Measurements from ENCODE around the gene TMEM117. TPM values are rescaled to one million over a fixed set of nuclear protein-coding genes. Genes with fewer than 3 reads are reported as not detected.

Gene TMEM117
- total RNA-seq, 2 experiments from 2014 or later = 0.50 to 0.63 TPM

GRCh38 chr12:44380861-44381260, 545.0 kb downstream of the TMEM117 start:
- ATAC-seq = no peak
- Mint-ChIP-seq H3K4me3 (no peak overlapping the region), H3K9me3 (ENCODE audit: low read depth) (no peaks in the 10 kb centered on the region), H3K4me1 (no peaks in the 10 kb centered on the region), H3K27ac (no peak overlapping the region), H3K27me3 (no peaks in the 10 kb centered on the region), H3K36me3 (no peaks in the 10 kb centered on the region)
- CTCF ChIA-PET = no interaction called here
- no peak for DNase-seq

GRCh38 chr12:44381341-44381740, 545.5 kb downstream of the TMEM117 start:
- ATAC-seq (no peak), DNase-seq (no peak)
- H3K27me3 Mint-ChIP-seq = no peaks in the 10 kb centered on the region
- no peaks in the 10 kb centered on the region for H3K9me3 Mint-ChIP-seq (ENCODE audit: low read depth)
- H3K36me3 Mint-ChIP-seq = no peaks in the 10 kb centered on the region
- H3K4me3 Mint-ChIP-seq = no peak overlapping the region
- H3K27ac Mint-ChIP-seq = no peak overlapping the region
- CTCF ChIA-PET = no interaction called here
- H3K4me1 Mint-ChIP-seq = no peaks in the 10 kb centered on the region

GRCh38 chr12:44384136-44384535, 548.3 kb downstream of the TMEM117 start:
- Mint-ChIP-seq H3K27ac (no peak overlapping the region), H3K4me3 (no peak overlapping the region), H3K4me1 (no peaks in the 10 kb centered on the region), H3K27me3 (no peaks in the 10 kb centered on the region), H3K9me3 (ENCODE audit: low read depth) (no peaks in the 10 kb centered on the region), H3K36me3 (no peaks in the 10 kb centered on the region)
- DNase-seq (no peak), ATAC-seq (no peak)
- CTCF ChIA-PET = no interaction called here

GRCh38 chr12:44385964-44386363, 550.1 kb downstream of the TMEM117 start:
- CTCF ChIA-PET = no interaction called here
- ATAC-seq (no peak), DNase-seq (no peak)
- H3K9me3 Mint-ChIP-seq (ENCODE audit: low read depth) = no peaks in the 10 kb centered on the region
- no peaks in the 10 kb centered on the region for H3K4me1 Mint-ChIP-seq
- no peak overlapping the region for H3K27ac Mint-ChIP-seq
- H3K27me3 Mint-ChIP-seq = no peaks in the 10 kb centered on the region
- H3K4me3 Mint-ChIP-seq = no peak overlapping the region
- H3K36me3 Mint-ChIP-seq = no peaks in the 10 kb centered on the region

GRCh38 chr12:44387581-44387980, 551.7 kb downstream of the TMEM117 start:
- Mint-ChIP-seq H3K4me1 (no peaks in the 10 kb centered on the region), H3K36me3 (no peaks in the 10 kb centered on the region), H3K9me3 (ENCODE audit: low read depth) (no peaks in the 10 kb centered on the region), H3K4me3 (no peak overlapping the region), H3K27me3 (no peaks in the 10 kb centered on the region), H3K27ac (no peak overlapping the region)
- CTCF ChIA-PET = no interaction called here
- no peak for DNase-seq
- ATAC-seq = no peak

- Mint-ChIP-seq H3K9me3 (ENCODE audit: low read depth) (no peaks in the 10 kb centered on the region), H3K4me3 (no peak overlapping the region), H3K36me3 (no peaks in the 10 kb centered on the region), H3K27ac (no peak overlapping the region), H3K27me3 (no peaks in the 10 kb centered on the region), H3K4me1 (no peaks in the 10 kb centered on the region)
- ATAC-seq (no peak), DNase-seq (no peak)
- CTCF ChIA-PET = no interaction called here
These were observed 553.2 kb downstream of the TMEM117 start for GRCh38 chr12:44389038-44389437.

GRCh38 chr12:44389896-44390295, 554.0 kb downstream of the TMEM117 start:
- H3K27me3 Mint-ChIP-seq = no peaks in the 10 kb centered on the region
- CTCF ChIA-PET = no interaction called here
- H3K36me3 Mint-ChIP-seq = no peaks in the 10 kb centered on the region
- ATAC-seq (no peak), DNase-seq (no peak)
- H3K4me1 Mint-ChIP-seq = no peaks in the 10 kb centered on the region
- no peak overlapping the region for H3K27ac Mint-ChIP-seq
- H3K9me3 Mint-ChIP-seq (ENCODE audit: low read depth) = no peaks in the 10 kb centered on the region
- no peak overlapping the region for H3K4me3 Mint-ChIP-seq

GRCh38 chr12:44397631-44398030, 561.8 kb downstream of the TMEM117 start:
- no peak for ATAC-seq
- no peaks in the 10 kb centered on the region for H3K36me3 Mint-ChIP-seq
- H3K4me1 Mint-ChIP-seq = no peaks in the 10 kb centered on the region
- H3K27me3 Mint-ChIP-seq = no peaks in the 10 kb centered on the region
- H3K27ac Mint-ChIP-seq = no peak overlapping the region
- H3K9me3 Mint-ChIP-seq (ENCODE audit: low read depth) = no peaks in the 10 kb centered on the region
- DNase-seq = no peak
- CTCF ChIA-PET = no interaction called here
- no peak overlapping the region for H3K4me3 Mint-ChIP-seq

GRCh38 chr12:44403185-44403584, 567.3 kb downstream of the TMEM117 start:
- CTCF ChIA-PET = no interaction called here

GRCh38 chr12:44405297-44405696, 569.4 kb downstream of the TMEM117 start:
- Mint-ChIP-seq H3K9me3 (ENCODE audit: low read depth) (no peaks in the 10 kb centered on the region), H3K36me3 (no peaks in the 10 kb centered on the region), H3K27ac (no peak overlapping the region), H3K27me3 (peaks cover 12% of the 10 kb centered on the region), H3K4me1 (no peaks in the 10 kb centered on the region), H3K4me3 (no peak overlapping the region)
- CTCF ChIA-PET = interaction anchor here (0.5 kb wide), 1 partner anchor 1037 kb away, joined by 4 read pairs; no protein-coding TSS in a partner anchor
- DNase-seq (no peak), ATAC-seq (no peak)

More at GRCh38 chr12:44403185-44403584, 567.3 kb downstream of the TMEM117 start:
- H3K36me3 Mint-ChIP-seq = no peaks in the 10 kb centered on the region
- DNase-seq (no peak), ATAC-seq (no peak)
- H3K9me3 Mint-ChIP-seq (ENCODE audit: low read depth) = no peaks in the 10 kb centered on the region
- no peak overlapping the region for H3K27ac Mint-ChIP-seq
- peaks cover 12% of the 10 kb centered on the region for H3K27me3 Mint-ChIP-seq
- no peak overlapping the region for H3K4me3 Mint-ChIP-seq
- no peaks in the 10 kb centered on the region for H3K4me1 Mint-ChIP-seq

GRCh38 chr12:44422559-44422958, 586.7 kb downstream of the TMEM117 start:
- no peaks in the 10 kb centered on the region for H3K9me3 Mint-ChIP-seq (ENCODE audit: low read depth)
- H3K4me3 Mint-ChIP-seq = no peak overlapping the region
- peaks cover 22% of the 10 kb centered on the region for H3K27me3 Mint-ChIP-seq
- no peak overlapping the region for H3K27ac Mint-ChIP-seq
- DNase-seq (no peak), ATAC-seq (no peak)
- H3K36me3 Mint-ChIP-seq = no peaks in the 10 kb centered on the region
- CTCF ChIA-PET = no interaction called here
- H3K4me1 Mint-ChIP-seq = no peaks in the 10 kb centered on the region

- no peak overlapping the region for H3K27ac Mint-ChIP-seq
- no peaks in the 10 kb centered on the region for H3K9me3 Mint-ChIP-seq (ENCODE audit: low read depth)
- no peak overlapping the region for H3K4me3 Mint-ChIP-seq
- DNase-seq (no peak), ATAC-seq (no peak)
- no peaks in the 10 kb centered on the region for H3K4me1 Mint-ChIP-seq
- H3K27me3 Mint-ChIP-seq = peaks cover 16% of the 10 kb centered on the region
- CTCF ChIA-PET = no interaction called here
- H3K36me3 Mint-ChIP-seq = no peaks in the 10 kb centered on the region
These were observed 592.9 kb downstream of the TMEM117 start for GRCh38 chr12:44428825-44429224.

- CTCF ChIA-PET = no interaction called here
- no peak for ATAC-seq
- no peak overlapping the region for H3K4me3 Mint-ChIP-seq
- no peaks in the 10 kb centered on the region for H3K4me1 Mint-ChIP-seq
- peaks cover 3% of the 10 kb centered on the region for H3K27me3 Mint-ChIP-seq
- no peaks in the 10 kb centered on the region for H3K9me3 Mint-ChIP-seq (ENCODE audit: low read depth)
- H3K36me3 Mint-ChIP-seq = no peaks in the 10 kb centered on the region
- DNase-seq = no peak
- no peak overlapping the region for H3K27ac Mint-ChIP-seq
These were observed 595.9 kb downstream of the TMEM117 start for GRCh38 chr12:44431647-44432343.

- H3K9me3 Mint-ChIP-seq (ENCODE audit: low read depth) = no peaks in the 10 kb centered on the region
- H3K4me1 Mint-ChIP-seq = no peaks in the 10 kb centered on the region
- H3K36me3 Mint-ChIP-seq = no peaks in the 10 kb centered on the region
- DNase-seq (no peak), ATAC-seq (no peak)
- H3K27ac Mint-ChIP-seq = no peak overlapping the region
- CTCF ChIA-PET = no interaction called here
- peaks cover 3% of the 10 kb centered on the region for H3K27me3 Mint-ChIP-seq
- no peak overlapping the region for H3K4me3 Mint-ChIP-seq
These were observed 597.8 kb downstream of the TMEM117 start for GRCh38 chr12:44433659-44434058.

- CTCF ChIA-PET = no interaction called here
These were observed 600.9 kb downstream of the TMEM117 start for GRCh38 chr12:44436756-44437155.

More at GRCh38 chr12:44436756-44437155, 600.9 kb downstream of the TMEM117 start:
- DNase-seq (no peak), ATAC-seq (no peak)
- H3K4me3 Mint-ChIP-seq = no peak overlapping the region
- H3K27ac Mint-ChIP-seq = no peak overlapping the region
- peaks cover 3% of the 10 kb centered on the region for H3K27me3 Mint-ChIP-seq
- no peaks in the 10 kb centered on the region for H3K36me3 Mint-ChIP-seq
- no peaks in the 10 kb centered on the region for H3K4me1 Mint-ChIP-seq
- H3K9me3 Mint-ChIP-seq (ENCODE audit: low read depth) = no peaks in the 10 kb centered on the region

Data from activated CD8-positive, alpha-beta memory T cell treated with anti-CD3 and anti-CD28 coated beads, Interleukin-2, amount 10 ng/mL, durations not matched to agents 7 days and 5 days (primary cell).